Upper lobe of left lung (tissue), 4 donors: Measurements from ENCODE around the gene CD37.
A peak's percentile ranks its signal among the peaks of the same experiment; 100 is the strongest.

Source experiments
- POLR2A ChIP-seq, 4 donors: fragments of 450-650 bp; IDR thresholded peaks; one replicate each; pipeline ENCODE4 v1.5.1; 2016 to 2017; ENCODE audit warnings: antibody characterized with exemption in 4 of 4, mild to moderate bottlenecking in 2 of 4
- POLR2AphosphoS5 ChIP-seq, 2 donors: sonication (generic); formaldehyde crosslinking; IDR thresholded peaks; one replicate each; pipeline ENCODE4 v1.5.1; 2017; ENCODE audit warnings: antibody characterized with exemption in 2 of 2
- TF ChIP-seq, protein P1 (sequence below), 6 experiments: fragments of 450-650 bp in 4 of 6; fragments of 200-600 bp in 2 of 6; sonication (generic) in 2 of 6; IDR thresholded peaks; one replicate each; pipeline ENCODE4 v1.5.1; 2016 to 2019; ENCODE audit warnings: antibody characterized with exemption in 6 of 6

DNA sequence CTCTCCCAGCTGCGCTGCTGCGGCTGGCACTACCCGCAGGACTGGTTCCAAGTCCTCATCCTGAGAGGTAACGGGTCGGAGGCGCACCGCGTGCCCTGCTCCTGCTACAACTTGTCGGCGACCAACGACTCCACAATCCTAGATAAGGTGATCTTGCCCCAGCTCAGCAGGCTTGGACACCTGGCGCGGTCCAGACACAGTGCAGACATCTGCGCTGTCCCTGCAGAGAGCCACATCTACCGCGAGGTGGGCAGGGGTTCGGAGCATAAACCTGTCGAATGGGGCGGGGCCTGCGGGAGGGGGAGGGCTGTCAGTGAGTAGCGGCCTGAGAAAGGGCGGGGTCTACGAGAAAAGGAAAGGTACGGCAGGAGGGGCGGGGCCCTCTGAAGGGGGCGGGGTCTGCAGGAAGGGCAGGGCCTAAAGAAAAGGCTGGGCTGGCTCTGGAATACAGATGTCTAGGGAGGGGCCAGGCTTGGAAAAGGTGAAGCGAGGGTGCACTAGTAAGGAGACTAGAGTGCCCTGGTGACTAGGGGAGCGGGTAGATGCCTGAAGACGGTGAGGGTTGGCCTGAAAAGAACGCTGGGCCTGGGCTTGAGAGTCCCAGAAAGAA lies 3.6 kb downstream of the CD37 start:
- TF ChIP-seq, protein P1, sequence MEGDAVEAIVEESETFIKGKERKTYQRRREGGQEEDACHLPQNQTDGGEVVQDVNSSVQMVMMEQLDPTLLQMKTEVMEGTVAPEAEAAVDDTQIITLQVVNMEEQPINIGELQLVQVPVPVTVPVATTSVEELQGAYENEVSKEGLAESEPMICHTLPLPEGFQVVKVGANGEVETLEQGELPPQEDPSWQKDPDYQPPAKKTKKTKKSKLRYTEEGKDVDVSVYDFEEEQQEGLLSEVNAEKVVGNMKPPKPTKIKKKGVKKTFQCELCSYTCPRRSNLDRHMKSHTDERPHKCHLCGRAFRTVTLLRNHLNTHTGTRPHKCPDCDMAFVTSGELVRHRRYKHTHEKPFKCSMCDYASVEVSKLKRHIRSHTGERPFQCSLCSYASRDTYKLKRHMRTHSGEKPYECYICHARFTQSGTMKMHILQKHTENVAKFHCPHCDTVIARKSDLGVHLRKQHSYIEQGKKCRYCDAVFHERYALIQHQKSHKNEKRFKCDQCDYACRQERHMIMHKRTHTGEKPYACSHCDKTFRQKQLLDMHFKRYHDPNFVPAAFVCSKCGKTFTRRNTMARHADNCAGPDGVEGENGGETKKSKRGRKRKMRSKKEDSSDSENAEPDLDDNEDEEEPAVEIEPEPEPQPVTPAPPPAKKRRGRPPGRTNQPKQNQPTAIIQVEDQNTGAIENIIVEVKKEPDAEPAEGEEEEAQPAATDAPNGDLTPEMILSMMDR (IDR thresholded peaks at IDR 0.05) = peak in 1 of 6 experiments; percentile 35
- no peak for TF ChIP-seq POLR2A (IDR thresholded peaks at IDR 0.05)
- no peak for TF ChIP-seq POLR2AphosphoS5 (IDR thresholded peaks at IDR 0.05)
